Ascending aorta (tissue), 2 donors: Measurements from ENCODE around the gene UGDH. TPM values are rescaled to one million over a fixed set of nuclear protein-coding genes. Genes with fewer than 3 reads are reported as not detected.
"Not testable (repeated sequence)": the region's sequence is repeated elsewhere in the genome, so short reads cannot be mapped to it uniquely, and the experiment has no call there.

Experiments used
- DNase-seq, 2 donors: peaks; one replicate each; pipeline ENCODE4 v3.0.0-alpha.2; 2019; ENCODE audit warnings: low spot score in 2 of 2
- H3K27ac ChIP-seq, 2 donors: fragments of 200-600 bp; sonication (generic); one replicate each; pipeline ENCODE4 v1.5.1; 2016 to 2017; ENCODE audit warnings: mild to moderate bottlenecking in 1 of 2
- H3K27me3 ChIP-seq: fragments of 200-600 bp; sonication (generic); one replicate; pipeline ENCODE4 v1.5.1; 2017
- H3K36me3 ChIP-seq, 2 donors: fragments of 200-600 bp; sonication (generic); one replicate each; pipeline ENCODE4 v1.5.1; 2016
- H3K4me1 ChIP-seq, 2 donors: fragments of 200-600 bp; sonication (generic); one replicate each; pipeline ENCODE4 v1.5.1; 2016 to 2017; ENCODE audit warnings: mild to moderate bottlenecking in 1 of 2
- H3K4me3 ChIP-seq, 2 donors: fragments of 200-600 bp; sonication (generic); one replicate each; pipeline ENCODE4 v1.5.1; 2016 to 2017; ENCODE audit warnings: mild to moderate bottlenecking in 1 of 2
- H3K9me3 ChIP-seq, 2 donors: fragments of 200-600 bp; sonication (generic); one replicate each; pipeline ENCODE4 v1.5.1; 2016
- intact Hi-C: fragments of 100-400 bp; cut with DNase I; formaldehyde crosslinking; loops from one replicate; pipeline ENCODE4 v1.15.1; 2023
- total RNA-seq: library from RNA; depleted of rRNA; stranded (reverse); fragments of >200 nt; gene quantifications from one replicate; pipeline ENCODE4 v1.1.0, GENCODE V29; 2016
- TF ChIP-seq, protein P1 (sequence below), 3 experiments: fragments of 200-600 bp in 2 of 3; fragments of 450-650 bp in 1 of 3; sonication (generic) in 2 of 3; IDR thresholded peaks; one replicate each; pipeline ENCODE4 v1.5.1; 2016 to 2019; ENCODE audit warnings: antibody characterized with exemption in 3 of 3, mild to moderate bottlenecking in 1 of 3, moderate library complexity in 1 of 3

Gene UGDH
- total RNA-seq, 1 donor from 2014 or later: 81.1 TPM

DNA sequence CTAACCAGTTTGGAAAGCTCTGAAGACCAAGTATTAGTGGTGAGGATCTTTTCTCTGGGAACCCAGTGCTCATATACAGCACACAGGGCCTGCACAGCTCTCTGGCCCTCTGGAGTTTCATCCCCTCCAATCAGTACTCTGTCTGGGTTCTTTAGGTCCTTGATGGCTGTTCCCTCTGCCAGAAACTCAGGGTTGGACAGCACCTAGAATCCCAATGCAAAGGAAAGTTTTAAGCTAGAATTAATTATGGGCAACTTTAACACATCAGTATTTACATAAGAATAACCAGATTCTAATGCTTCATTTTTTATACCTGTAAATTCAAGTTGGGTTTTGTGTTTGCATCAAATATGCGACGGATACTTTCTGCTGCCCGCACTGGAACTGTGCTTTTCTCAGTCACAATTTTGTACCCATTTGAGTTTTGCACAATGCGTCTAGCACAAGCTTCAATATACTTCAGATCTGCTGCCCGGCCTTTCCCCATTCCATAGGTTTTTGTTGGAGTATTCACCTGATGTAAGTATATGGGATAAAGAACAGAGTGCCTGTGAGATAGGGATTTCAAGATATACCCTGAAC is 16.8 kb downstream of the UGDH start:
- DNase-seq: no peak
- intact Hi-C loops: no loop called here
- no peak overlapping the region for H3K4me3 ChIP-seq
- no peak overlapping the region for H3K27ac ChIP-seq
- no peaks in the 10 kb centered on the region for H3K27me3 ChIP-seq
- TF ChIP-seq, protein P1, sequence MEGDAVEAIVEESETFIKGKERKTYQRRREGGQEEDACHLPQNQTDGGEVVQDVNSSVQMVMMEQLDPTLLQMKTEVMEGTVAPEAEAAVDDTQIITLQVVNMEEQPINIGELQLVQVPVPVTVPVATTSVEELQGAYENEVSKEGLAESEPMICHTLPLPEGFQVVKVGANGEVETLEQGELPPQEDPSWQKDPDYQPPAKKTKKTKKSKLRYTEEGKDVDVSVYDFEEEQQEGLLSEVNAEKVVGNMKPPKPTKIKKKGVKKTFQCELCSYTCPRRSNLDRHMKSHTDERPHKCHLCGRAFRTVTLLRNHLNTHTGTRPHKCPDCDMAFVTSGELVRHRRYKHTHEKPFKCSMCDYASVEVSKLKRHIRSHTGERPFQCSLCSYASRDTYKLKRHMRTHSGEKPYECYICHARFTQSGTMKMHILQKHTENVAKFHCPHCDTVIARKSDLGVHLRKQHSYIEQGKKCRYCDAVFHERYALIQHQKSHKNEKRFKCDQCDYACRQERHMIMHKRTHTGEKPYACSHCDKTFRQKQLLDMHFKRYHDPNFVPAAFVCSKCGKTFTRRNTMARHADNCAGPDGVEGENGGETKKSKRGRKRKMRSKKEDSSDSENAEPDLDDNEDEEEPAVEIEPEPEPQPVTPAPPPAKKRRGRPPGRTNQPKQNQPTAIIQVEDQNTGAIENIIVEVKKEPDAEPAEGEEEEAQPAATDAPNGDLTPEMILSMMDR (IDR thresholded peaks at IDR 0.05): no peak
- H3K9me3 ChIP-seq: no peaks in the 10 kb centered on the region
- no peaks in the 10 kb centered on the region for H3K4me1 ChIP-seq
- H3K36me3 ChIP-seq: peaks cover 49 to 81% of the 10 kb centered on the region in 2 donors

DNA sequence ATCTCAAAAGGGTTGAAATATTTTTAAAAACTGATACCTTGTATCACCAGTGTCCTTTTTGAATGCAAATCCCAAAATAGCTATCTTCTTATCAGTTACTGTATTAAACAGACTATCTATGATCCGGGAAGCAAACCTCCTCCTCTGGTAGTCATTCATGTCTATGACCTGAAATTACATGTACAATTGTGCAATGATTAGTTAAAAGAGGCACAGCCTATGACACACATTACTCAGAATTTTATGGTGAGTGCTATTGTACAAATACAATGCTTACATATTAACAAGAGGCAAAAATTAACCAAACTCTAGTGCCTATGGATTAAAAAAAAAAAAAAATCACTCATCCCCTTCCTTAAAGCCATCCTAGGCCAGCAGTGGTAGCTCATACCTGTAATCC is 21.7 kb downstream of the UGDH start:
- no peak overlapping the region for H3K27ac ChIP-seq
- peaks cover 0 to 3% of the 10 kb centered on the region in 2 donors for H3K4me1 ChIP-seq
- TF ChIP-seq, protein P1 (IDR thresholded peaks at IDR 0.05): no peak
- H3K36me3 ChIP-seq: peaks cover 72 to 83% of the 10 kb centered on the region in 2 donors
- intact Hi-C loops: no loop called here
- H3K4me3 ChIP-seq: no peak overlapping the region
- H3K27me3 ChIP-seq: no peaks in the 10 kb centered on the region
- no peak for DNase-seq
- no peaks in the 10 kb centered on the region for H3K9me3 ChIP-seq

DNA sequence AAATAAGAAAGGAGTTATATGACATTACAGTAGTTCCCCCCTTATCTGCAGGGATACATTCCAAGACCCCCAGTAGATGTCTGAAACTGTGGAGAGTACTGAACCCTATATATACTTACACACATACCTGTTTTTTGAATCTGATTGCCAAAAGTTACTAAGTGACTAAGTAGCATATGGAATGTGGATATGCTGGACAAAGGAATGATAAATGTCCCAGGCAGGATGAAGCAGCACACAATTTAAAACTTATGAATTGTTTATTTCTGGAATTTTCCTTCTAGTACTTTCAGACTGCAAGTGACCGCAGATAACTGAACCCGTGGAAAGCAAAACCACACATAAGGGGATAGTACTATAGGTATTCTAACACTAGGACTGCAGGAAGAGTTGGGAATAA is 22.7 kb downstream of the UGDH start:
- peaks cover 0 to 3% of the 10 kb centered on the region in 2 donors for H3K4me1 ChIP-seq
- TF ChIP-seq, protein P1 (IDR thresholded peaks at IDR 0.05): no peak
- H3K27me3 ChIP-seq: no peaks in the 10 kb centered on the region
- DNase-seq: no peak
- no peak overlapping the region for H3K27ac ChIP-seq
- H3K4me3 ChIP-seq: no peak overlapping the region
- no peaks in the 10 kb centered on the region for H3K9me3 ChIP-seq
- intact Hi-C loops: no loop called here
- H3K36me3 ChIP-seq: peaks cover 66 to 83% of the 10 kb centered on the region in 2 donors

DNA sequence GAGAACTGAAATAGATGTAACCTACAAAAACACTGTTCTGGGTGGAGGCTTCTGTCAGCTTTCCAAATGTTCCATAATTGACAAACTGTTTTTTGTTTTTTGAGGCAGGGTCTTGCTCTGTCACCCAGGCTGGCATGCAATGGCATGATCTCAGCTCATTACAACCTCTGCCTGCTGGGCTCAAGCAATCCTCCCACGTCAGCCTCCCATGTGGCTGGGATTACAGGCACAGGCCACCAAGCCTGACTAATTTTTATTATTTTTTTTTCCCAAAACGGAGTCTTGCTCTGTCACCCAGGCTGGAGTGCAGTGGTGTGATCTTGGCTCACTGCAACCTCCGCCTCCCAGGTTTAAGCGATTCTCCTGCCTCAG is 24.6 kb downstream of the UGDH start:
- peak overlapping the region; percentile 57 to 65 for H3K27ac ChIP-seq
- H3K9me3 ChIP-seq, H3K4me3 ChIP-seq, H3K27me3 ChIP-seq, H3K4me1 ChIP-seq: not testable (repeated sequence)
- peaks cover 53 to 77% of the 10 kb centered on the region in 2 donors for H3K36me3 ChIP-seq
- peak in 1 of 2 donors; percentile 71 for DNase-seq
- intact Hi-C loops: loop anchor here (2.0 kb wide), 1 partner anchor 24 kb away; the partner anchor contains the start of gene UGDH

DNA sequence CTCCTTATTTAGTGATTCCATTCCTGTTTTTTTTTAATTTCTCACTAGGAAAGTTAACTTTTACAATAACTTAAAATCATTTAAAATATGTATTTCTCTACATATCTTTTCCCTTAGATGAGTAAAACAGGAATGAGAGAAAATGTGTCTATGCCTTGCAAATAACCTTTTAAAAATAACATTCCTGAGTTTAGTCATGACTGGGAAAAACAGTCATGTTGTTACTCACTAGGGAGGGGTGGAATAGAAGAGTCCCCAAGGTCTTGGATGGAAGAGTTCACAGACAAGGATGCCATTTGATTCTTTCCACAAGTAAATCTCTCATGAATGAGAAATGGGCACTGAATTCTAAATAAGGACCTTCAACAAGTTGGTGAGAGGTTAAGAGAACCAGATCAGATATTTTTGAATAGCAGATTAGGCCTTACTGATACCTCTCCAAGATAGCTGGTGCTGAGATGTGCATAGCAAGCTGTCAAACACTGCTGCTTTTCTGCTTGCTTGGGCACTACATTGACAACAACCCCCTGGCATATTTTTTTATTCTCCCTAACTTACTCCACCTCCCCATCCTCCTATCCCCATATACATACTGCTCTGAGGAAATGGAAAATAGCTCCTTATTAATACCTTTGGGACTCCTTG is 25.1 kb downstream of the UGDH start:
- peaks cover 48 to 72% of the 10 kb centered on the region in 2 donors for H3K36me3 ChIP-seq
- H3K27ac ChIP-seq: peak overlapping the region; percentile 57 to 65
- intact Hi-C loops: loop anchor here (2.0 kb wide), 1 partner anchor 25 kb away; the partner anchor contains the start of gene UGDH

DNA sequence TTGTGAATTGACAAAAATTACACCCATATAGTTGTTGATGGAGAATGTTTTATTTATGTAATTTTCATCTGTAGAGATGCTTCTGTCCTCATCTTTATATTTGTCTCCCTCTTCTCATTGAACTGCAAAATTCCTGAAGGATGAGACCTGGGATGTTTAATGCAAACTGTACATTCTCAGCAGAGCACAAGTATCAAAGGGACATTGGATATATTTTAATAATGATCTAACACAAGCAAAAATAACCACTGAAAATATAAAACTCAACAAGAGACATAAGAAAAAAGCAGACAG is 28.6 kb downstream of the UGDH start:
- Histone ChIP-seq H3K4me1 (peaks cover 0 to 3% of the 10 kb centered on the region in 2 donors), H3K9me3 (no peaks in the 10 kb centered on the region), H3K27me3 (no peaks in the 10 kb centered on the region), H3K36me3 (peaks cover 22 to 42% of the 10 kb centered on the region in 2 donors), H3K4me3 (no peak overlapping the region), H3K27ac (no peak overlapping the region)
- TF ChIP-seq, protein P1 (IDR thresholded peaks at IDR 0.05): no peak
- no peak for DNase-seq
- intact Hi-C loops: no loop called here

More for the DNA sequence above, 25.1 kb downstream of the UGDH start:
- H3K4me3 ChIP-seq: no peak overlapping the region
- DNase-seq: no peak
- peaks cover 0 to 3% of the 10 kb centered on the region in 2 donors for H3K4me1 ChIP-seq
- H3K9me3 ChIP-seq: no peaks in the 10 kb centered on the region
- H3K27me3 ChIP-seq: no peaks in the 10 kb centered on the region
- TF ChIP-seq, protein P1 (IDR thresholded peaks at IDR 0.05): no peak
